ENCODE results near the gene ELF5.

The ELF5 gene

GRCh38 chr11:34536056-34536455 is 22.5 kb upstream of the ELF5 start:
- no peak overlapping the region for H3K4me2 ChIP-seq (ENCODE audit: low read depth, low read length, poor library complexity, severe bottlenecking)
- H3K9me2 ChIP-seq (replicated peaks; ENCODE audit: insufficient read depth, low read length) = no peaks in the 10 kb centered on the region
- H4K20me1 ChIP-seq (ENCODE audit: low read depth, low read length) = no peaks in the 10 kb centered on the region
- no peaks in the 10 kb centered on the region for H3K9me3 ChIP-seq (ENCODE audit: insufficient read depth, low read length)
- TF ChIP-seq EZH2phosphoT487 (conservative IDR thresholded peaks at IDR 0.05; ENCODE audit: low read length) = no peak
- TF ChIP-seq CTCF (IDR thresholded peaks at IDR 0.05; ENCODE audit: insufficient read depth, low read length, poor library complexity, severe bottlenecking) = no peak
- no peaks in the 10 kb centered on the region for H3K27me3 ChIP-seq (ENCODE audit: low read length)
- no peaks in the 10 kb centered on the region for H3F3A ChIP-seq (ENCODE audit: insufficient read depth)
- H3K79me2 ChIP-seq (ENCODE audit: insufficient read depth, low read length) = no peaks in the 10 kb centered on the region
- H2AFZ ChIP-seq (ENCODE audit: low read depth, low read length, severe bottlenecking) = no peak overlapping the region
- H3K36me3 ChIP-seq (ENCODE audit: low read length) = no peaks in the 10 kb centered on the region
- H3K4me3 ChIP-seq (ENCODE audit: insufficient read depth, low read length, poor library complexity, severe bottlenecking) = no peak overlapping the region
- H3K27ac ChIP-seq (ENCODE audit: low read depth, low read length) = no peak overlapping the region
- H3K9ac ChIP-seq (ENCODE audit: low read length) = no peak overlapping the region

GRCh38 chr11:34534826-34535225 is 21.2 kb upstream of the ELF5 start:
- Histone ChIP-seq H2AFZ (ENCODE audit: low read depth, low read length, severe bottlenecking) (no peak overlapping the region), H3K27ac (ENCODE audit: low read depth, low read length) (no peak overlapping the region), H3K27me3 (ENCODE audit: low read length) (no peaks in the 10 kb centered on the region), H3K4me3 (ENCODE audit: insufficient read depth, low read length, poor library complexity, severe bottlenecking) (no peak overlapping the region), H4K20me1 (ENCODE audit: low read depth, low read length) (no peaks in the 10 kb centered on the region), H3K4me2 (ENCODE audit: low read depth, low read length, poor library complexity, severe bottlenecking) (no peak overlapping the region), H3K36me3 (ENCODE audit: low read length) (no peaks in the 10 kb centered on the region), H3K79me2 (ENCODE audit: insufficient read depth, low read length) (no peaks in the 10 kb centered on the region), H3K9ac (ENCODE audit: low read length) (no peak overlapping the region), H3K9me2 (replicated peaks; ENCODE audit: insufficient read depth, low read length) (no peaks in the 10 kb centered on the region), H3F3A (ENCODE audit: insufficient read depth) (no peaks in the 10 kb centered on the region), H3K9me3 (ENCODE audit: insufficient read depth, low read length) (no peaks in the 10 kb centered on the region)
- no peak for TF ChIP-seq CTCF (IDR thresholded peaks at IDR 0.05; ENCODE audit: insufficient read depth, low read length, poor library complexity, severe bottlenecking)
- no peak for TF ChIP-seq EZH2phosphoT487 (conservative IDR thresholded peaks at IDR 0.05; ENCODE audit: low read length)

- no peak overlapping the region for H3K4me3 ChIP-seq (ENCODE audit: insufficient read depth, low read length, poor library complexity, severe bottlenecking)
- H3K27ac ChIP-seq (ENCODE audit: low read depth, low read length) = no peak overlapping the region
- no peaks in the 10 kb centered on the region for H4K20me1 ChIP-seq (ENCODE audit: low read depth, low read length)
- H3K4me2 ChIP-seq (ENCODE audit: low read depth, low read length, poor library complexity, severe bottlenecking) = no peak overlapping the region
- H3K9me3 ChIP-seq (ENCODE audit: insufficient read depth, low read length) = no peaks in the 10 kb centered on the region
- H3K27me3 ChIP-seq (ENCODE audit: low read length) = no peaks in the 10 kb centered on the region
- no peak overlapping the region for H3K9ac ChIP-seq (ENCODE audit: low read length)
- no peaks in the 10 kb centered on the region for H3F3A ChIP-seq (ENCODE audit: insufficient read depth)
- no peaks in the 10 kb centered on the region for H3K79me2 ChIP-seq (ENCODE audit: insufficient read depth, low read length)
- no peaks in the 10 kb centered on the region for H3K9me2 ChIP-seq (replicated peaks; ENCODE audit: insufficient read depth, low read length)
- TF ChIP-seq CTCF (IDR thresholded peaks at IDR 0.05; ENCODE audit: insufficient read depth, low read length, poor library complexity, severe bottlenecking) = no peak
- H3K36me3 ChIP-seq (ENCODE audit: low read length) = no peaks in the 10 kb centered on the region
- H2AFZ ChIP-seq (ENCODE audit: low read depth, low read length, severe bottlenecking) = no peak overlapping the region
Observed at GRCh38 chr11:34531663-34532062, 18.1 kb upstream of the ELF5 start.
